B cell (primary cell): ENCODE measurements around the gene PINLYP. TPM values are rescaled to one million over a fixed set of nuclear protein-coding genes. Genes with fewer than 3 reads are reported as not detected.

ENCODE experiments used
- ATAC-seq: fragments of 200-7000 bp; cut with Tn5 transposase; one replicate; pipeline ENCODE4 v1.10.0; 2021; ENCODE audit warnings: low read depth, mild to moderate bottlenecking, moderate number of reproducible peaks, moderate library complexity
- CTCF ChIA-PET: fragments of 350-600 bp; sonication (Branson Sonifier 250); formaldehyde crosslinking; loops from one replicate; lab custom pipeline; 2021; ENCODE audit warnings: antibody characterized with exemption, inconsistent platforms; lab: Charles Lee
- POLR2A ChIA-PET: fragments of 350-600 bp; sonication (Branson Sonifier 250); formaldehyde crosslinking; loops from one replicate; lab custom pipeline; 2021; ENCODE audit warnings: antibody characterized with exemption; lab: Charles Lee
- DNase-seq: peaks from one replicate; pipeline ENCODE4 v3.0.0; 2013
- H2AFZ ChIP-seq: 2 replicates; pipeline ENCODE4 v1.6.1; 2012; ENCODE audit warnings: mild to moderate bottlenecking, low read depth, low read length; ENCODE audit not compliant: insufficient read depth, poor library complexity, severe bottlenecking
- H3K27ac ChIP-seq, 2 donors: 1 replicate in 1 of 2; 2 replicates in 1 of 2; pipeline ENCODE4 v1.5.1; 2012 to 2013; ENCODE audit warnings: low read length in 2 of 2, mild to moderate bottlenecking in 2 of 2, moderate library complexity in 1 of 2
- H3K27me3 ChIP-seq, 4 experiments: fragments of 200-600 bp in 1 of 4; sonication (generic) in 1 of 4; replicated peaks in 1 of 4; 1 replicate in 2 of 4; 2 replicates in 2 of 4; pipeline versions ENCODE4 v1.6.1 to v1.7.0; 2013 to 2016; ENCODE audit warnings: low read length in 3 of 4, mild to moderate bottlenecking in 2 of 4, mixed read lengths in 1 of 4, moderate library complexity in 1 of 4; ENCODE audit not compliant: insufficient read depth in 4 of 4, control insufficient read depth in 3 of 4; ENCODE audit errors: control extremely low read depth in 1 of 4
- H3K36me3 ChIP-seq, 2 experiments: replicated peaks in 1 of 2; 1 replicate in 1 of 2; 2 replicates in 1 of 2; pipeline versions ENCODE4 v1.6.1 to v1.7.1; 2013; ENCODE audit warnings: low read length in 1 of 2; ENCODE audit not compliant: insufficient read depth in 2 of 2, control insufficient read depth in 1 of 2; ENCODE audit errors: control extremely low read depth in 1 of 2, extremely low read depth in 1 of 2
- H3K4me1 ChIP-seq, 2 donors: fragments of 200-600 bp in 1 of 2; sonication (generic) in 1 of 2; 1 replicate in 1 of 2; 2 replicates in 1 of 2; pipeline versions ENCODE4 v1.5.1 to v1.6.1; 2013 to 2017; ENCODE audit warnings: low read length in 2 of 2; ENCODE audit not compliant: control insufficient read depth in 2 of 2, insufficient read depth in 2 of 2
- H3K4me2 ChIP-seq: replicated peaks from 2 replicates; pipeline ENCODE3; 2012; ENCODE audit warnings: mild to moderate bottlenecking, low read depth, low read length; ENCODE audit not compliant: poor library complexity, severe bottlenecking
- H3K4me3 ChIP-seq, 5 experiments: fragments of 200-600 bp in 1 of 5; sonication (generic) in 1 of 5; 1 replicate in 3 of 5; 2 replicates in 2 of 5; pipeline versions ENCODE4 v1.5.1 to v1.7.0; 2011 to 2016; ENCODE audit warnings: low read length in 4 of 5, mild to moderate bottlenecking in 4 of 5, low read depth in 2 of 5, control low read depth in 1 of 5, moderate library complexity in 1 of 5; ENCODE audit not compliant: insufficient read depth in 1 of 5; ENCODE audit errors: control extremely low read depth in 1 of 5, extremely low read depth in 1 of 5
- H3K79me2 ChIP-seq: fragments of 200-600 bp; sonication (generic); one replicate; pipeline ENCODE4 v1.6.0; 2016; ENCODE audit warnings: low read length; ENCODE audit not compliant: control insufficient read depth, insufficient read depth
- H3K9ac ChIP-seq: fragments of 200-600 bp; sonication (generic); 2 replicates; pipeline ENCODE4 v1.6.1; 2017; ENCODE audit warnings: mild to moderate bottlenecking, low read length, moderate library complexity
- H3K9me3 ChIP-seq, 3 donors: one replicate each; pipeline versions ENCODE4 v1.6.1 to v1.7.1; 2013; ENCODE audit warnings: low read length in 2 of 3; ENCODE audit not compliant: control insufficient read depth in 2 of 3, insufficient read depth in 1 of 3; ENCODE audit errors: control extremely low read depth in 1 of 3
- H4K20me1 ChIP-seq: 2 replicates; pipeline ENCODE4 v1.6.0; 2012; ENCODE audit warnings: mild to moderate bottlenecking, low read length; ENCODE audit not compliant: insufficient read depth, control insufficient read depth, poor library complexity, severe bottlenecking
- H3K27ac Mint-ChIP-seq: one replicate; pipeline ENCODE4 v1.8.0; 2021; ENCODE audit warnings: mixed read lengths
- H3K27me3 Mint-ChIP-seq: one replicate; pipeline ENCODE4 v1.8.0; 2021; ENCODE audit warnings: mixed read lengths
- H3K4me1 Mint-ChIP-seq: one replicate; pipeline ENCODE4 v1.8.0; 2021; ENCODE audit warnings: mixed read lengths
- H3K4me3 Mint-ChIP-seq: one replicate; pipeline ENCODE4 v1.8.0; 2021; ENCODE audit warnings: mixed read lengths
- H3K9me3 Mint-ChIP-seq: one replicate; pipeline ENCODE4 v1.8.0; 2022; ENCODE audit warnings: mixed read lengths; ENCODE audit not compliant: insufficient read depth
- EZH2 ChIP-seq: IDR thresholded peaks from 2 replicates; pipeline ENCODE4 v1.6.1; 2012; ENCODE audit warnings: borderline replicate concordance, low read depth, mild to moderate bottlenecking, moderate library complexity, low read length; ENCODE audit not compliant: insufficient read depth, poor library complexity, severe bottlenecking
- WGBS: methylation state at CpG from one replicate; pipeline ENCODE4 v1.1.5; 2013; ENCODE audit warnings: missing lambda C conversion rate; ENCODE audit not compliant: insufficient coverage; 5-methylcytosine and 5-hydroxymethylcytosine counted together
- intact Hi-C: fragments of 100-400 bp; cut with micrococcal nuclease; formaldehyde crosslinking; loops from one replicate; pipeline ENCODE4 v1.10.0; 2022
- polyA plus RNA-seq: library from polyadenylated mRNA; depleted of rRNA; stranded (reverse); fragments of >200 nt; gene quantifications from 2 replicates; pipeline ENCODE4 v1.2.3, GENCODE V29; 2012
- total RNA-seq, 2 donors: library from RNA; stranded (reverse); fragments of 120-200 nt in 1 of 2; gene quantifications; 1 replicate in 1 of 2; 2 replicates in 1 of 2; pipeline versions ENCODE4 v1.2.3 to v1.2.4, GENCODE V29; 2013 to 2022
- TF ChIP-seq, protein P1 (sequence below): fragments of 200-600 bp; IDR thresholded peaks from one replicate; pipeline ENCODE4 v1.8.0; 2022; ENCODE audit warnings: antibody characterized with exemption, mild to moderate bottlenecking

The PINLYP gene
- total and polyA plus RNA-seq, 2 donors (not counting 1 experiment from before 2014, with no cell fraction given): 2.0 to 2.9 TPM

DNA sequence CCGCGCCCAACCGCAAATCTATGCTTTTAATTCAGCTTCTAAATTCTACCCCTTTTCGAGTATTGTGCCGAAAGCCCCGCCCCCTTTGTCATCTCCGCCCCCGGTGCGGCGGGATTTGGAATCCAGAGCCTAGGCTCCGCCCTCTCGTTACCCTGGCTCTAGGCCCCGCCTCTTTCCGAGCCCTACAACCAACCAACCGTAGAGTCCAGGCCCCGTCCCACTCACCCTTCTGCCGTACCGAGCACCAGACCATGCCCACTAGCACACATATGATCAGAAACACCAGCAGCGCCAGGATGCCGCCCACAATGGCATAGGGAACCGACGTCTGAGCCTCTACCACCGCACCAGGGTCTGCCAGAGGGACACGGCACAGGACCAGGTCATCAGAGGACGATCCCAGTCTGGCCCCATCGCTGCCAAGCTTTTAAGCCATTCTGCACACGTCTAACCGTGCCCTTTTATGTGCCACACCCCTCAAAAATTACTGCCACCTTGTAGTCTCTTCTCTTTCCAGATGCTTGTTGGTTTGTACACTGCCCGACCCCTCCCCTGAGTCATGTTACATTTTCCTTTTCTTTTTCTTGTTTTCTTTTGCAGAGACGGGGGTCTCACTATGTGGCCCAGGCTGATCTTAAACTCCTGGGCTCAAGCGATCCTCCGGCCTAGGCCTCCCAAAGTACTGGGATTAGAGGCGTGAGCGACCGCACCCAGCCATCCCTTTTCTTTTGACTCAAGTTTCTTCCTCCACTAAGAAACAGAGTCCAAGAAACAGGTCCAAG, 48.5 kb downstream of the PINLYP start:
- H3K79me2 ChIP-seq: no peaks in the 10 kb centered on the region
- Mint-ChIP-seq H3K9me3 (no peaks in the 10 kb centered on the region), H3K27ac (no peak overlapping the region), H3K27me3 (peaks cover 15% of the 10 kb centered on the region), H3K4me1 (peaks cover 24% of the 10 kb centered on the region), H3K4me3 (no peak overlapping the region)
- no peak overlapping the region for H2AFZ ChIP-seq
- DNase-seq: no peak
- peaks cover 15 to 17% of the 10 kb centered on the region in 2 donors for H3K4me1 ChIP-seq
- H3K9me3 ChIP-seq: peaks cover 0 to 28% (median 0%) of the 10 kb centered on the region in 3 donors
- H3K9ac ChIP-seq: no peak overlapping the region
- no peaks in the 10 kb centered on the region for H3K36me3 ChIP-seq
- POLR2A ChIA-PET: interaction anchor here (0.6 kb wide), 1 partner anchor 27 kb away, joined by 5 read pairs; no protein-coding TSS in a partner anchor
- ATAC-seq: no peak
- H3K27me3 ChIP-seq: peaks cover 0 to 14% (median 7%) of the 10 kb centered on the region in 4 experiments
- peak overlapping the region; percentile 43 for H3K4me2 ChIP-seq
- 87% methylated on average over 35 of the region's 35 CpGs for WGBS
- no peak overlapping the region for H3K4me3 ChIP-seq
- intact Hi-C loops: no loop called here
- no peak for TF ChIP-seq EZH2
- H4K20me1 ChIP-seq: peaks cover 16% of the 10 kb centered on the region
- H3K27ac ChIP-seq: no peak overlapping the region
- CTCF ChIA-PET: interaction anchor here (0.6 to 3.4 kb wide), 2 partner anchors 69 to 1238 kb away, joined by 4 to 12 read pairs; no protein-coding TSS in a partner anchor

- WGBS: 6% methylated on average over 20 of the region's 30 CpGs
- DNase-seq (peak; percentile 86), ATAC-seq (peak; percentile 75)
- H3K9ac ChIP-seq: no peak overlapping the region
- H3K4me3 ChIP-seq: no peak overlapping the region
- H3K27ac ChIP-seq: no peak overlapping the region
- no peak overlapping the region for H3K4me3 Mint-ChIP-seq
- no peaks in the 10 kb centered on the region for H3K36me3 ChIP-seq
- no peaks in the 10 kb centered on the region for H3K9me3 Mint-ChIP-seq
- intact Hi-C loops: no loop called here
- ChIA-PET POLR2A (no interaction called here), CTCF (interaction anchor here (0.6 to 3.4 kb wide), 3 partner anchors 70 to 1238 kb away, joined by 4 to 12 read pairs (median 11); no protein-coding TSS in a partner anchor)
- TF ChIP-seq, protein P1, sequence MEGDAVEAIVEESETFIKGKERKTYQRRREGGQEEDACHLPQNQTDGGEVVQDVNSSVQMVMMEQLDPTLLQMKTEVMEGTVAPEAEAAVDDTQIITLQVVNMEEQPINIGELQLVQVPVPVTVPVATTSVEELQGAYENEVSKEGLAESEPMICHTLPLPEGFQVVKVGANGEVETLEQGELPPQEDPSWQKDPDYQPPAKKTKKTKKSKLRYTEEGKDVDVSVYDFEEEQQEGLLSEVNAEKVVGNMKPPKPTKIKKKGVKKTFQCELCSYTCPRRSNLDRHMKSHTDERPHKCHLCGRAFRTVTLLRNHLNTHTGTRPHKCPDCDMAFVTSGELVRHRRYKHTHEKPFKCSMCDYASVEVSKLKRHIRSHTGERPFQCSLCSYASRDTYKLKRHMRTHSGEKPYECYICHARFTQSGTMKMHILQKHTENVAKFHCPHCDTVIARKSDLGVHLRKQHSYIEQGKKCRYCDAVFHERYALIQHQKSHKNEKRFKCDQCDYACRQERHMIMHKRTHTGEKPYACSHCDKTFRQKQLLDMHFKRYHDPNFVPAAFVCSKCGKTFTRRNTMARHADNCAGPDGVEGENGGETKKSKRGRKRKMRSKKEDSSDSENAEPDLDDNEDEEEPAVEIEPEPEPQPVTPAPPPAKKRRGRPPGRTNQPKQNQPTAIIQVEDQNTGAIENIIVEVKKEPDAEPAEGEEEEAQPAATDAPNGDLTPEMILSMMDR: peak; percentile 61
- no peak for TF ChIP-seq EZH2
- H3K27me3 Mint-ChIP-seq: peaks cover 15% of the 10 kb centered on the region
- no peak overlapping the region for H3K27ac Mint-ChIP-seq
- peak overlapping the region; percentile 39 for H2AFZ ChIP-seq
- peaks cover 0 to 27% (median 0%) of the 10 kb centered on the region in 3 donors for H3K9me3 ChIP-seq
- H3K4me2 ChIP-seq: peak overlapping the region; percentile 61
- peaks cover 0 to 14% (median 7%) of the 10 kb centered on the region in 4 experiments for H3K27me3 ChIP-seq
- H3K4me1 ChIP-seq: peaks cover 14% of the 10 kb centered on the region in 2 donors
- no peaks in the 10 kb centered on the region for H3K79me2 ChIP-seq
- peaks cover 16% of the 10 kb centered on the region for H4K20me1 ChIP-seq
- peaks cover 19% of the 10 kb centered on the region for H3K4me1 Mint-ChIP-seq
These were observed 49.3 kb downstream of the PINLYP start for GRCh38 chr19:43624933-43625332.
